CD14-positive monocyte (primary cell): ENCODE data around the gene LRG1. TPM values are rescaled to one million over a fixed set of nuclear protein-coding genes. Genes with fewer than 3 reads are reported as not detected.

ENCODE experiments used
- DNase-seq, 3 donors: peaks; one replicate each; pipeline ENCODE4 v3.0.0-alpha.2; 2011 to 2022
- H2AFZ ChIP-seq: 2 replicates; pipeline ENCODE4 v1.6.0; 2012; ENCODE audit warnings: mild to moderate bottlenecking, low read depth, low read length, inconsistent platforms; ENCODE audit not compliant: insufficient read depth, poor library complexity, severe bottlenecking
- H3K27ac ChIP-seq, 2 donors: 1 replicate in 1 of 2; 2 replicates in 1 of 2; pipeline ENCODE4 v1.5.1; 2012 to 2013; ENCODE audit warnings: low read length in 2 of 2, control low read depth in 1 of 2, inconsistent platforms in 1 of 2, low read depth in 1 of 2, mild to moderate bottlenecking in 1 of 2
- H3K27me3 ChIP-seq, 2 donors: one replicate each; pipeline versions ENCODE4 v1.6.0 to v1.6.1; 2011 to 2013; ENCODE audit warnings: low read length in 2 of 2; ENCODE audit not compliant: control insufficient read depth in 2 of 2, insufficient read depth in 2 of 2
- H3K36me3 ChIP-seq, 2 donors: replicated peaks in 1 of 2; 1 replicate in 1 of 2; 2 replicates in 1 of 2; pipeline versions ENCODE4 v1.5.1 to v1.6.1; 2012 to 2013; ENCODE audit warnings: low read length in 2 of 2, control low read depth in 1 of 2, inconsistent platforms in 1 of 2, mild to moderate bottlenecking in 1 of 2; ENCODE audit not compliant: insufficient read depth in 2 of 2, control insufficient read depth in 1 of 2
- H3K4me1 ChIP-seq, 2 donors: 1 replicate in 1 of 2; 2 replicates in 1 of 2; pipeline versions ENCODE4 v1.5.1 to v1.6.1; 2012 to 2013; ENCODE audit warnings: low read length in 2 of 2, control low read depth in 1 of 2, inconsistent platforms in 1 of 2, mild to moderate bottlenecking in 1 of 2, moderate library complexity in 1 of 2; ENCODE audit not compliant: insufficient read depth in 2 of 2, control insufficient read depth in 1 of 2
- H3K4me2 ChIP-seq: replicated peaks from 2 replicates; pipeline ENCODE3; 2012; ENCODE audit warnings: low read length, moderate library complexity, mild to moderate bottlenecking; ENCODE audit not compliant: poor library complexity, severe bottlenecking; ENCODE audit errors: extremely low read depth
- H3K4me3 ChIP-seq, 3 experiments: fragments of 200-600 bp in 1 of 3; sonication (generic) in 1 of 3; replicated peaks in 1 of 3; 1 replicate in 2 of 3; 2 replicates in 1 of 3; pipeline ENCODE4 v1.5.1; 2011 to 2013; ENCODE audit warnings: low read length in 3 of 3, mild to moderate bottlenecking in 3 of 3, control low read depth in 2 of 3, low read depth in 2 of 3, inconsistent platforms in 1 of 3, moderate library complexity in 1 of 3
- H3K79me2 ChIP-seq: 2 replicates; pipeline ENCODE4 v1.6.0; 2012; ENCODE audit warnings: mild to moderate bottlenecking, control low read depth, inconsistent platforms, low read length, moderate library complexity; ENCODE audit not compliant: insufficient read depth
- H3K9ac ChIP-seq: 2 replicates; pipeline ENCODE4 v1.6.0; 2017; ENCODE audit warnings: low read length, mild to moderate bottlenecking; ENCODE audit not compliant: insufficient read depth, poor library complexity, severe bottlenecking
- H3K9me3 ChIP-seq, 2 donors: replicated peaks in 1 of 2; 1 replicate in 1 of 2; 2 replicates in 1 of 2; pipeline versions ENCODE4 v1.5.1 to v1.6.1; 2012 to 2013; ENCODE audit warnings: low read length in 2 of 2, control low read depth in 1 of 2; ENCODE audit not compliant: control insufficient read depth in 1 of 2, insufficient read depth in 1 of 2
- H4K20me1 ChIP-seq: 2 replicates; pipeline ENCODE4 v1.6.0; 2012; ENCODE audit warnings: mild to moderate bottlenecking, low read length, control low read depth, moderate library complexity; ENCODE audit not compliant: insufficient read depth
- H3K27ac Mint-ChIP-seq, 7 donors: one replicate each; pipeline ENCODE4 v1.8.0; 2020; ENCODE audit warnings: mild to moderate bottlenecking in 7 of 7, mixed read lengths in 7 of 7, moderate library complexity in 6 of 7, inconsistent platforms in 2 of 7
- H3K27me3 Mint-ChIP-seq, 3 donors: one replicate each; pipeline ENCODE4 v1.8.0; 2021 to 2022; ENCODE audit warnings: low read depth in 3 of 3, mild to moderate bottlenecking in 3 of 3, mixed read lengths in 3 of 3, moderate library complexity in 3 of 3, inconsistent platforms in 1 of 3
- H3K36me3 Mint-ChIP-seq, 2 donors: one replicate each; pipeline ENCODE4 v1.8.0; 2020; ENCODE audit warnings: mixed read lengths in 2 of 2, inconsistent platforms in 1 of 2, mild to moderate bottlenecking in 1 of 2
- H3K4me1 Mint-ChIP-seq: one replicate; pipeline ENCODE4 v1.8.0; 2020; ENCODE audit warnings: mild to moderate bottlenecking, mixed read lengths
- H3K4me3 Mint-ChIP-seq, 2 donors: one replicate each; pipeline ENCODE4 v1.8.0; 2020; ENCODE audit warnings: mild to moderate bottlenecking in 2 of 2, mixed read lengths in 2 of 2, moderate library complexity in 1 of 2
- H3K9me3 Mint-ChIP-seq, 7 donors: one replicate each; pipeline ENCODE4 v1.8.0; 2020 to 2022; ENCODE audit warnings: mixed read lengths in 7 of 7, mild to moderate bottlenecking in 6 of 7, moderate library complexity in 6 of 7, inconsistent platforms in 2 of 7
- WGBS: methylation state at CpG from one replicate; pipeline ENCODE4 v1.1.5; 2013; ENCODE audit warnings: missing lambda C conversion rate; ENCODE audit not compliant: insufficient coverage; 5-methylcytosine and 5-hydroxymethylcytosine counted together
- intact Hi-C, 2 donors: fragments of 100-400 bp; cut with micrococcal nuclease; formaldehyde crosslinking; loops; one replicate each; pipeline versions ENCODE4 v1.15.0 to v1.15.1; 2023
- polyA plus RNA-seq, 3 donors: library from polyadenylated mRNA; depleted of rRNA in 1 of 3; unstranded in 2 of 3; stranded (reverse) in 1 of 3; fragments of 300-500 nt in 2 of 3; fragments of >200 nt in 1 of 3; fragmentation: Illumina TruSeq in 2 of 3; gene quantifications; 1 replicate in 2 of 3; 2 replicates in 1 of 3; pipeline ENCODE4 v1.2.3, GENCODE V29; 2012 to 2021
- TF ChIP-seq, protein P1 (sequence below): fragments of 200-600 bp; IDR thresholded peaks from one replicate; pipeline ENCODE4 v1.8.0; 2022; ENCODE audit warnings: antibody characterized with exemption, mild to moderate bottlenecking

The LRG1 gene
- polyA plus RNA-seq, 3 donors = 5.5 to 50.1 (median 9.6) TPM

DNA sequence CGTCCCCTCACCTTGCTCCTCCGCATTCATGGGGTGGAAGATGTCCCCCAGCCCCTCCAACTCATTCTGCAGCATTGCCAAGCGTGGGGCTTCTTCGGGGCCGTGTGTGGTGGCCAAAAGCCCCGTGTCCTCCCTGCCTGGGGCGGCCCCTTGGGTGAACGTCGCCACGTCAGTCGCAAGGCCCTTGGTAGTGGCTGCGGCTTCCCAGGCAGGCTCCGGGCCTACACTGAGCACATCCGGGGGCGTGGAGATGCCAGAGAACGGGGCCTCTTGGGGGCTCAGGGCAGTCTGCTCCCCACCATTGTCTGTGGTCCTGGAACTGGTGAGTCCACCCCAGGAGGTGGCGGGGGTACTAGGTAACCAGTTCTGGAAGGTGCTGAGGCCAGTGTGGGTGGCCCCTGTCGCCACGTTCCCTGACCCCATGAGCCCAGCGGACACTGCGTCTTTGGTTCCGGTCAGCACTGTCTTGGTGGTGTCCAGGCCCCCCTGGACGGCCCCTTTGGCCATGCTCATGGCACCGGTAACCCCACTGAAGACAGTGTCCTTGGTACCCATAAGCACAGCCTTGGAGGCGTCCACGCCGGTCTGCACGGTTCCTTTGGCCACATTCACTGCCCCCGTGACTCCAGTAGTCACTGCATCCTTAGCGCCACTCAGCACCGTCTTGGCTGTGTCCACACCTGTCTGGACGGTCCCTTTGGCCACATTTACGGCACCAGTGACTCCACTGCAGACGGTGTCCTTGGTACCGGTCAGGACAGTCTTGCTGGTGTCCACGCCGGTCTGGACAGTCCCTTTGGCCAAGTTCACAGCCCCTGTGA is 29.2 kb downstream of the LRG1 start:
- DNase-seq = no peak
- Histone ChIP-seq H3K9me3 (no peaks in the 10 kb centered on the region), H3K27ac (no peak overlapping the region), H3K79me2 (no peaks in the 10 kb centered on the region), H4K20me1 (no peaks in the 10 kb centered on the region), H3K4me3 (no peak overlapping the region), H3K4me2 (no peak overlapping the region), H3K36me3 (peaks cover 0 to 2% of the 10 kb centered on the region in 2 donors), H2AFZ (no peak overlapping the region), H3K9ac (no peak overlapping the region), H3K4me1 (peaks cover 0 to 6% of the 10 kb centered on the region in 2 donors), H3K27me3 (no peaks in the 10 kb centered on the region)
- Mint-ChIP-seq H3K9me3 (no peaks in the 10 kb centered on the region), H3K27me3 (peaks cover 3 to 7% (median 4%) of the 10 kb centered on the region in 3 donors), H3K27ac (no peak overlapping the region), H3K36me3 (peaks cover 9 to 15% of the 10 kb centered on the region in 2 donors), H3K4me1 (peaks cover 7% of the 10 kb centered on the region), H3K4me3 (no peak overlapping the region)
- TF ChIP-seq, protein P1, sequence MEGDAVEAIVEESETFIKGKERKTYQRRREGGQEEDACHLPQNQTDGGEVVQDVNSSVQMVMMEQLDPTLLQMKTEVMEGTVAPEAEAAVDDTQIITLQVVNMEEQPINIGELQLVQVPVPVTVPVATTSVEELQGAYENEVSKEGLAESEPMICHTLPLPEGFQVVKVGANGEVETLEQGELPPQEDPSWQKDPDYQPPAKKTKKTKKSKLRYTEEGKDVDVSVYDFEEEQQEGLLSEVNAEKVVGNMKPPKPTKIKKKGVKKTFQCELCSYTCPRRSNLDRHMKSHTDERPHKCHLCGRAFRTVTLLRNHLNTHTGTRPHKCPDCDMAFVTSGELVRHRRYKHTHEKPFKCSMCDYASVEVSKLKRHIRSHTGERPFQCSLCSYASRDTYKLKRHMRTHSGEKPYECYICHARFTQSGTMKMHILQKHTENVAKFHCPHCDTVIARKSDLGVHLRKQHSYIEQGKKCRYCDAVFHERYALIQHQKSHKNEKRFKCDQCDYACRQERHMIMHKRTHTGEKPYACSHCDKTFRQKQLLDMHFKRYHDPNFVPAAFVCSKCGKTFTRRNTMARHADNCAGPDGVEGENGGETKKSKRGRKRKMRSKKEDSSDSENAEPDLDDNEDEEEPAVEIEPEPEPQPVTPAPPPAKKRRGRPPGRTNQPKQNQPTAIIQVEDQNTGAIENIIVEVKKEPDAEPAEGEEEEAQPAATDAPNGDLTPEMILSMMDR = no peak
- intact Hi-C loops = no loop called here
- WGBS = 85% methylated on average over 36 of the region's 37 CpGs

DNA sequence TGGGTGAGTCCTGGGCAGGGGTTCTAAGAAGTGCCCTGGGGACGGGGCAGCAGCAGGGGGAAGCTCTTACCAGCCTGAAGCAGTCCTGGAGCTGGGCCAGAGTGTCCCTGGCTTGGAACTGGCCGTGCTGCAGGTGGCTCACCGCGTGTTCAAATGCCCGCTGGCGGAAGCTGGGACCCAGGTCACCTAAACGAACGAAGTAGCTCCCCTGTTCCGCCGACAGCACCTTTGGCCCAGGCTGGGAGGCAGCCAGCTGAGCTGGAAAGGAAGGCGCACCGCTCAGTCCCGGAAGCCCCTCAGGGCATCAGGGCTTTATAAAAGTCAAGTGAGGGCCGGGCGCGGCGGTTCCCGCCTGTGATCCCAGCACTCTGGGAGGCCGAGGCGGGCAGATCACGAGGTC is 31.1 kb downstream of the LRG1 start:
- Mint-ChIP-seq H3K36me3 (peaks cover 15 to 26% of the 10 kb centered on the region in 2 donors), H3K27me3 (peaks cover 1 to 3% (median 1%) of the 10 kb centered on the region in 3 donors), H3K27ac (no peak overlapping the region), H3K4me1 (peaks cover 7% of the 10 kb centered on the region), H3K9me3 (no peaks in the 10 kb centered on the region), H3K4me3 (no peak overlapping the region)
- Histone ChIP-seq H3K9me3 (no peaks in the 10 kb centered on the region), H3K79me2 (no peaks in the 10 kb centered on the region), H3K4me3 (no peak overlapping the region), H3K27me3 (no peaks in the 10 kb centered on the region), H4K20me1 (no peaks in the 10 kb centered on the region), H3K36me3 (peaks cover 0 to 8% of the 10 kb centered on the region in 2 donors), H3K9ac (no peak overlapping the region), H2AFZ (no peak overlapping the region), H3K4me1 (peaks cover 0 to 6% of the 10 kb centered on the region in 2 donors), H3K4me2 (no peak overlapping the region), H3K27ac (no peak overlapping the region)
- WGBS = 95% methylated on average over 13 of the region's 21 CpGs
- intact Hi-C loops = no loop called here
- TF ChIP-seq, protein P1 = no peak
- DNase-seq = no peak
